ENCODE measurements around the gene NGLY1.

DNA sequence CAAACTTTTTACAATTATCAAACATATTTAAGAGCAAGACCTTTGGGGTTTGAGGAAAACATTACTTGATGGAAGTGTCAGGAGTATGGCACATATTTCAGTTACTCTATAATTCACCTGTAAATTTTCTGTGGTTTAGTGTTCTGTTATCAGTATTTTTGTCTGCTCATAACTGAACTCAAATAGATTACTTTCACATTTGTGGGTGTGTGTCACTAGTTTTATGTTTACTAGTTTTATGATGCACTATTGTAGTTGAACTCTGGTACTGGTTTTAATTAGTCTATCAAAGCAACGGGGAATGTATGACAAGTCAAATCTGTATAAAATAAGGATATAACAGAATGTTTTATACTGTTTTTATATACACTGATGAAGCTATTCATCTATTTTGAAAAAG lies 33.9 kb upstream of the NGLY1 start:
- TF ChIP-seq, protein P1, sequence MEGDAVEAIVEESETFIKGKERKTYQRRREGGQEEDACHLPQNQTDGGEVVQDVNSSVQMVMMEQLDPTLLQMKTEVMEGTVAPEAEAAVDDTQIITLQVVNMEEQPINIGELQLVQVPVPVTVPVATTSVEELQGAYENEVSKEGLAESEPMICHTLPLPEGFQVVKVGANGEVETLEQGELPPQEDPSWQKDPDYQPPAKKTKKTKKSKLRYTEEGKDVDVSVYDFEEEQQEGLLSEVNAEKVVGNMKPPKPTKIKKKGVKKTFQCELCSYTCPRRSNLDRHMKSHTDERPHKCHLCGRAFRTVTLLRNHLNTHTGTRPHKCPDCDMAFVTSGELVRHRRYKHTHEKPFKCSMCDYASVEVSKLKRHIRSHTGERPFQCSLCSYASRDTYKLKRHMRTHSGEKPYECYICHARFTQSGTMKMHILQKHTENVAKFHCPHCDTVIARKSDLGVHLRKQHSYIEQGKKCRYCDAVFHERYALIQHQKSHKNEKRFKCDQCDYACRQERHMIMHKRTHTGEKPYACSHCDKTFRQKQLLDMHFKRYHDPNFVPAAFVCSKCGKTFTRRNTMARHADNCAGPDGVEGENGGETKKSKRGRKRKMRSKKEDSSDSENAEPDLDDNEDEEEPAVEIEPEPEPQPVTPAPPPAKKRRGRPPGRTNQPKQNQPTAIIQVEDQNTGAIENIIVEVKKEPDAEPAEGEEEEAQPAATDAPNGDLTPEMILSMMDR (IDR thresholded peaks at IDR 0.05; ENCODE audit: low read depth, low read length) = no peak
- TF ChIP-seq EZH2phosphoT487 (IDR thresholded peaks at IDR 0.05; ENCODE audit: low read depth) = no peak
